IMR-90 (cell line): Measurements from ENCODE around the gene GPR82. TPM values are rescaled to one million over a fixed set of nuclear protein-coding genes. Genes with fewer than 3 reads are reported as not detected.

Experiments used
- ATAC-seq: fragments of 200-7000 bp; cut with Tn5 transposase; 2 replicates; pipeline ENCODE4 v1.9.1; 2020; ENCODE audit warnings: low read depth, mild to moderate bottlenecking, moderate library complexity
- BruUV-seq: library from RNA; stranded (reverse); fragments of 400-500 nt; replicated peaks from 2 replicates; lab custom pipeline; 2021; lab: Mats Ljungman, UMichigan
- CTCF ChIA-PET: fragments of 300-600 bp; formaldehyde crosslinking; extraction: SDS; loops from one replicate; lab custom pipeline; 2021; ENCODE audit warnings: antibody characterized with exemption; lab: Yijun Ruan, JAX
- POLR2A ChIA-PET: fragments of 300-600 bp; sonication (Branson Sonifier 250); formaldehyde crosslinking; loops from one replicate; lab custom pipeline; 2022; ENCODE audit warnings: antibody characterized with exemption; ENCODE audit not compliant: unreplicated experiment; lab: Charles Lee
- DNase-seq: peaks from one replicate; pipeline ENCODE4 v3.0.0; 2013
- H2AFZ ChIP-seq: replicated peaks from 2 replicates; pipeline ENCODE3; 2013; ENCODE audit warnings: low read length, mild to moderate bottlenecking; ENCODE audit not compliant: poor library complexity
- H2AK5ac ChIP-seq: 2 replicates; pipeline ENCODE4 v1.6.1; 2013; ENCODE audit warnings: low read depth, low read length, inconsistent platforms
- H2AK9ac ChIP-seq: replicated peaks from 2 replicates; pipeline ENCODE3; 2013; ENCODE audit warnings: mild to moderate bottlenecking, low read depth, low read length, moderate library complexity; ENCODE audit not compliant: poor library complexity
- H2BK120ac ChIP-seq: 2 replicates; pipeline ENCODE4 v1.6.1; 2013; ENCODE audit warnings: low read depth, low read length, inconsistent platforms
- H2BK15ac ChIP-seq: 3 replicates; pipeline ENCODE4 v1.6.1; 2013; ENCODE audit warnings: low read depth, low read length, inconsistent platforms
- H2BK20ac ChIP-seq: 2 replicates; pipeline ENCODE4 v1.6.1; 2013; ENCODE audit warnings: low read depth, mild to moderate bottlenecking, inconsistent platforms, low read length, moderate library complexity
- H2BK5ac ChIP-seq: 2 replicates; pipeline ENCODE4 v1.6.1; 2013; ENCODE audit warnings: mild to moderate bottlenecking, low read depth, low read length, inconsistent platforms; ENCODE audit not compliant: poor library complexity, severe bottlenecking
- H3K14ac ChIP-seq: replicated peaks from 2 replicates; pipeline ENCODE4 v1.6.1; 2013; ENCODE audit warnings: low read depth, low read length, inconsistent platforms
- H3K18ac ChIP-seq: 2 replicates; pipeline ENCODE4 v1.6.1; 2013; ENCODE audit warnings: low read depth, low read length, control low read depth
- H3K23ac ChIP-seq: 2 replicates; pipeline ENCODE4 v1.6.1; 2013; ENCODE audit warnings: low read depth, low read length, inconsistent platforms
- H3K27ac ChIP-seq: 2 replicates; pipeline ENCODE4 v1.5.1; 2013; ENCODE audit warnings: mild to moderate bottlenecking, control low read depth, low read length; ENCODE audit not compliant: insufficient read depth
- H3K27me3 ChIP-seq: 2 replicates; pipeline ENCODE4 v1.6.1; 2013; ENCODE audit warnings: low read length; ENCODE audit not compliant: control insufficient read depth, insufficient read depth
- H3K36me3 ChIP-seq: 2 replicates; pipeline ENCODE4 v1.6.1; 2013; ENCODE audit warnings: low read length, mixed read lengths; ENCODE audit not compliant: control insufficient read depth, insufficient read depth
- H3K4ac ChIP-seq: 2 replicates; pipeline ENCODE4 v1.6.1; 2013; ENCODE audit warnings: low read depth, low read length, inconsistent platforms
- H3K4me1 ChIP-seq: 2 replicates; pipeline ENCODE4 v1.6.1; 2013; ENCODE audit warnings: low read length, mixed read lengths; ENCODE audit not compliant: control insufficient read depth, insufficient read depth
- H3K4me2 ChIP-seq: 2 replicates; pipeline ENCODE4 v1.6.1; 2013; ENCODE audit warnings: low read depth, mild to moderate bottlenecking, control low read depth, low read length, moderate library complexity
- H3K4me3 ChIP-seq: 2 replicates; pipeline ENCODE4 v1.5.1; 2013; ENCODE audit warnings: low read depth, mild to moderate bottlenecking, control low read depth, low read length, moderate library complexity; ENCODE audit not compliant: insufficient read depth
- H3K56ac ChIP-seq: 2 replicates; pipeline ENCODE4 v1.6.1; 2013; ENCODE audit warnings: low read length, inconsistent platforms; ENCODE audit not compliant: insufficient read depth; ENCODE audit errors: extremely low read depth
- H3K79me1 ChIP-seq, 2 experiments: 2 replicates each; pipeline ENCODE4 v1.6.1; 2013; ENCODE audit warnings: low read length in 2 of 2, inconsistent platforms in 1 of 2, low read depth in 1 of 2
- H3K9ac ChIP-seq: 2 replicates; pipeline ENCODE4 v1.6.1; 2013; ENCODE audit warnings: low read depth, low read length, control low read depth
- H3K9me1 ChIP-seq: 2 replicates; pipeline ENCODE4 v1.6.1; 2013; ENCODE audit warnings: low read length, inconsistent platforms; ENCODE audit not compliant: insufficient read depth
- H3K9me3 ChIP-seq: 2 replicates; pipeline ENCODE4 v1.6.1; 2013; ENCODE audit warnings: low read length; ENCODE audit not compliant: control insufficient read depth, insufficient read depth
- H4K20me1 ChIP-seq: 2 replicates; pipeline ENCODE4 v1.6.1; 2013; ENCODE audit warnings: low read length, inconsistent platforms; ENCODE audit not compliant: insufficient read depth
- H4K5ac ChIP-seq: 2 replicates; pipeline ENCODE4 v1.6.1; 2013; ENCODE audit warnings: mild to moderate bottlenecking, low read depth, low read length, control low read depth
- H4K8ac ChIP-seq, 2 experiments: 2 replicates each; pipeline ENCODE4 v1.6.1; 2013; ENCODE audit warnings: low read depth in 2 of 2, low read length in 2 of 2, control low read depth in 1 of 2, inconsistent platforms in 1 of 2
- H4K91ac ChIP-seq: 2 replicates; pipeline ENCODE4 v1.6.1; 2013; ENCODE audit warnings: low read depth, low read length, inconsistent platforms; ENCODE audit not compliant: insufficient read depth
- MAFK ChIP-seq: IDR thresholded peaks from 2 replicates; pipeline ENCODE4 v1.6.1; 2012; ENCODE audit warnings: low read depth, low read length, improper control_type of control experiment
- RAD21 ChIP-seq: IDR thresholded peaks from 2 replicates; pipeline ENCODE4 v1.6.1; 2012; ENCODE audit warnings: low read length, improper control_type of control experiment
- WGBS, 2 experiments: methylation state at CpG; one replicate each; pipeline versions ENCODE4 v1.1.5 to v1.1.7; 2013; ENCODE audit warnings: missing lambda C conversion rate in 2 of 2; ENCODE audit not compliant: insufficient read length in 1 of 2; ENCODE audit errors: extremely low coverage in 2 of 2; 5-methylcytosine and 5-hydroxymethylcytosine counted together
- dilution Hi-C: fragments of 300-500 bp; cut with HindIII; formaldehyde crosslinking; loops from one replicate; pipeline ENCODE4 v1.14.3; 2018; ENCODE audit warnings: low sequenced_read_pairs; ENCODE audit not compliant: unreplicated experiment
- in situ Hi-C: fragments of 300-500 bp; cut with MboI; formaldehyde crosslinking; loops from 3 replicates; pipeline ENCODE4 v1.14.3; 2019; ENCODE audit warnings: low sequenced_read_pairs, inconsistent platforms, mixed read lengths
- intact Hi-C: fragments of 100-400 bp; cut with micrococcal nuclease; formaldehyde crosslinking; loops from 2 replicates; pipeline ENCODE4 v1.10.0; 2022
- polyA plus RNA-seq, 3 experiments: library from polyadenylated mRNA; depleted of rRNA; stranded (reverse); fragments of >200 nt; gene quantifications; 2 replicates each; pipeline ENCODE4 v1.2.3, GENCODE V29; 2012; ENCODE audit warnings: low replicate concordance in 1 of 3
- total RNA-seq: library from RNA; depleted of rRNA; stranded (reverse); fragments of >200 nt; gene quantifications from 2 replicates; pipeline ENCODE4 v1.2.3, GENCODE V29; 2012
- TF ChIP-seq, protein P1 (sequence below): fragments of 150-350 bp; IDR thresholded peaks from 2 replicates; pipeline ENCODE4 v1.6.1; 2017; ENCODE audit warnings: mild to moderate bottlenecking, antibody characterized with exemption, low read length, low read depth

The GPR82 gene
- total and polyA plus RNA-seq, 2 of the 4 experiments (the other 2 are of a cell fraction): not detected

DNA sequence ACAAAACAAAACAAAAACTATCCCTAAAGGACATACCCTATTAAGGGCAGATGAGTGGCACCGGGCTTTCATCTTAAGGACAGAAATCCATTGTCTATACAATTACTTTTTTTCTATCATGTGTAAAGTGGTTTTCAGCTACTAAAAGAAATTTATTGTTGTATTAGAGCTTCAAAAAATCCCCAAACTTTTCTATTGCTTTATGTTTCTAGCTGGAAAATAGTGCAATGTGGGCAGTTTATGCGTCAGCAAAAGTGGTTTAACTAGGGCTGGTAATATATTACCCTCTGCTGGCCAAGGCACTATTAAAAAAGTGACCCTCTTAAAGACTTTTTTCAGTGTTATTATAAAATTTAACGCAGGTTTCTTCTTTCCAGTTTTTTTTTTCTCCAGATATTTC is 15.5 kb upstream of the GPR82 start:
- Histone ChIP-seq H3K18ac (no peak overlapping the region), H2AK9ac (no peak overlapping the region), H3K4me1 (no peaks in the 10 kb centered on the region), H2BK5ac (no peak overlapping the region), H3K9me3 (no peaks in the 10 kb centered on the region), H3K4me2 (no peak overlapping the region), H2BK20ac (no peak overlapping the region), H3K14ac (no peak overlapping the region), H2BK120ac (no peak overlapping the region), H3K4ac (no peak overlapping the region), H3K9me1 (no peaks in the 10 kb centered on the region), H3K23ac (no peak overlapping the region), H3K27ac (no peak overlapping the region), H3K9ac (no peak overlapping the region), H3K56ac (no peak overlapping the region), H3K79me1 (no peaks in the 10 kb centered on the region; a peak in 1 of 4 replicates), H4K91ac (no peak overlapping the region), H3K36me3 (no peaks in the 10 kb centered on the region), H4K20me1 (no peaks in the 10 kb centered on the region), H4K5ac (no peak overlapping the region), H4K8ac (no peak overlapping the region), H2BK15ac (no peak overlapping the region), H2AK5ac (no peak overlapping the region), H3K4me3 (no peak overlapping the region), H3K27me3 (peaks cover 2% of the 10 kb centered on the region; the same call in 1 of the 2 replicates), H2AFZ (no peak overlapping the region)
- WGBS, 2 experiments: no CpG with 5 or more reads among the region's 3 CpGs
- in situ Hi-C loops (no loop called here), intact Hi-C loops (no loop called here), dilution Hi-C loops (no loop called here)
- DNase-seq: no peak
- TF ChIP-seq, protein P1, sequence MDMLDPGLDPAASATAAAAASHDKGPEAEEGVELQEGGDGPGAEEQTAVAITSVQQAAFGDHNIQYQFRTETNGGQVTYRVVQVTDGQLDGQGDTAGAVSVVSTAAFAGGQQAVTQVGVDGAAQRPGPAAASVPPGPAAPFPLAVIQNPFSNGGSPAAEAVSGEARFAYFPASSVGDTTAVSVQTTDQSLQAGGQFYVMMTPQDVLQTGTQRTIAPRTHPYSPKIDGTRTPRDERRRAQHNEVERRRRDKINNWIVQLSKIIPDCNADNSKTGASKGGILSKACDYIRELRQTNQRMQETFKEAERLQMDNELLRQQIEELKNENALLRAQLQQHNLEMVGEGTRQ: no peak
- 0 out of 2 replicates have a peak, but pooled peaks have one; percentile 10 for TF ChIP-seq MAFK
- no peak for TF ChIP-seq RAD21
- ATAC-seq: no peak
- BruUV-seq: no TSS peak
- POLR2A ChIA-PET: no interaction called here
- CTCF ChIA-PET: no interaction called here
